ENCODE data around the gene FAM110D. TPM values are rescaled to one million over a fixed set of nuclear protein-coding genes. Genes with fewer than 3 reads are reported as not detected.

The FAM110D gene
- total and polyA plus RNA-seq, 2 donors (not counting 3 experiments of a cell fraction or from before 2014, with no cell fraction given): 2.6 to 5.1 TPM

GRCh38 chr1:26125382-26125781 lies 33.5 kb upstream of the FAM110D start:
- no peaks in the 10 kb centered on the region for H3K9me3 ChIP-seq (replicated peaks; ENCODE audit: control insufficient read depth, insufficient read depth, low read length)
- CTCF ChIA-PET: interaction anchor here (0.6 to 7.7 kb wide), 9 partner anchors 13 to 238 kb away, joined by 3 to 62 read pairs (median 7); no protein-coding TSS in a partner anchor
- no peak overlapping the region for H3K4me2 ChIP-seq (ENCODE audit: insufficient read depth, low read length)
- H3K4me3 ChIP-seq (replicated peaks in 1 of 3; ENCODE audit: insufficient read depth in 1 of 3, low read depth in 1 of 3, low read length in 3 of 3): no peak overlapping the region
- TF ChIP-seq CTCF (IDR thresholded peaks at IDR 0.05; ENCODE audit: extremely low read depth in 1 of 2, insufficient read depth in 1 of 2, low read depth in 1 of 2, low read length in 2 of 2) (no peak), FOS (IDR thresholded peaks at IDR 0.05; ENCODE audit: borderline replicate concordance, insufficient read depth, low read length) (no peak), POLR2AphosphoS5 (IDR thresholded peaks at IDR 0.05; ENCODE audit: insufficient read depth, low read depth, low read length) (no peak), POLR2A (IDR thresholded peaks at IDR 0.05; ENCODE audit: low read depth, low read length) (no peak), MYC (IDR thresholded peaks at IDR 0.05; ENCODE audit: low read depth, low read length) (no peak), JUN (IDR thresholded peaks at IDR 0.05; ENCODE audit: borderline replicate concordance, insufficient read depth, insufficient read length, low read depth) (no peak), EZH2 (IDR thresholded peaks at IDR 0.05; ENCODE audit: borderline replicate concordance, low read depth, low read length, severe bottlenecking) (no peak), GATA2 (IDR thresholded peaks at IDR 0.05; ENCODE audit: insufficient read depth, insufficient read length, low read depth, low read length) (no peak)
- peaks cover 0 to 2% of the 10 kb centered on the region in 2 experiments for H3K36me3 ChIP-seq (ENCODE audit: control insufficient read depth in 2 of 2, extremely low read depth in 1 of 2, insufficient read depth in 2 of 2, low read length in 2 of 2)
- H3K79me2 ChIP-seq (ENCODE audit: control insufficient read depth, insufficient read depth, low read length): no peaks in the 10 kb centered on the region
- peaks cover 2% of the 10 kb centered on the region for H3K9me1 ChIP-seq (replicated peaks; ENCODE audit: control insufficient read depth, extremely low read depth, insufficient read depth, low read length)
- no peak for DNase-seq (ENCODE audit: low read depth, low spot score)
- H4K20me1 ChIP-seq (replicated peaks; ENCODE audit: control insufficient read depth, extremely low read depth, insufficient read depth, low read length): no peaks in the 10 kb centered on the region
- BruUV-seq (replicated peaks): no TSS peak
- no peak for FAIRE-seq
- no peak overlapping the region for H3K27ac ChIP-seq (ENCODE audit: insufficient read depth, low read depth, low read length)
- peaks cover 16% of the 10 kb centered on the region for H3K4me1 ChIP-seq (ENCODE audit: control insufficient read depth, extremely low read depth, insufficient read depth, low read length)
- H3K9ac ChIP-seq (replicated peaks; ENCODE audit: extremely low read depth, insufficient read depth, low read length): no peak overlapping the region
- dilution Hi-C loops (cut with MboI; ENCODE audit: extremely low pct_ligation_motif_present, low sequenced_read_pairs): no loop called here
- no peak overlapping the region for H2AFZ ChIP-seq (ENCODE audit: low read depth, low read length)
- intact Hi-C loops (cut with micrococcal nuclease): no loop called here
- POLR2A ChIA-PET: interaction anchor here (1.0 kb wide), 1 partner anchor 19 kb away, joined by 3 read pairs; no protein-coding TSS in a partner anchor
- no peaks in the 10 kb centered on the region for H3K27me3 ChIP-seq (ENCODE audit: control insufficient read depth in 2 of 2, insufficient read depth in 2 of 2, low read length in 2 of 2)

Measured in endothelial cell of umbilical vein (primary cell).